Hematopoietic multipotent progenitor cell (in vitro differentiated cells): ENCODE results near the gene TNFSF15. TPM values are rescaled to one million over a fixed set of nuclear protein-coding genes. Genes with fewer than 3 reads are reported as not detected.

Experiments used
- DNase-seq, 3 donors: peaks; one replicate each; pipeline ENCODE4 v3.0.0-alpha.2; 2011 to 2015; ENCODE audit warnings: low read depth in 2 of 3, low spot score in 2 of 3
- total RNA-seq: library from RNA; depleted of rRNA; stranded (reverse); fragments of >200 nt; gene quantifications from one replicate; pipeline ENCODE4 v1.2.3, GENCODE V29; 2012

TNFSF15 gene
- total RNA-seq, 1 donor = under 0.01 TPM

- DNase-seq = no peak
Measured at GRCh38 chr9:114790521-114790920, 15.3 kb downstream of the TNFSF15 start.

- no peak for DNase-seq
Measured at GRCh38 chr9:114789006-114789405, 16.8 kb downstream of the TNFSF15 start.

DNA sequence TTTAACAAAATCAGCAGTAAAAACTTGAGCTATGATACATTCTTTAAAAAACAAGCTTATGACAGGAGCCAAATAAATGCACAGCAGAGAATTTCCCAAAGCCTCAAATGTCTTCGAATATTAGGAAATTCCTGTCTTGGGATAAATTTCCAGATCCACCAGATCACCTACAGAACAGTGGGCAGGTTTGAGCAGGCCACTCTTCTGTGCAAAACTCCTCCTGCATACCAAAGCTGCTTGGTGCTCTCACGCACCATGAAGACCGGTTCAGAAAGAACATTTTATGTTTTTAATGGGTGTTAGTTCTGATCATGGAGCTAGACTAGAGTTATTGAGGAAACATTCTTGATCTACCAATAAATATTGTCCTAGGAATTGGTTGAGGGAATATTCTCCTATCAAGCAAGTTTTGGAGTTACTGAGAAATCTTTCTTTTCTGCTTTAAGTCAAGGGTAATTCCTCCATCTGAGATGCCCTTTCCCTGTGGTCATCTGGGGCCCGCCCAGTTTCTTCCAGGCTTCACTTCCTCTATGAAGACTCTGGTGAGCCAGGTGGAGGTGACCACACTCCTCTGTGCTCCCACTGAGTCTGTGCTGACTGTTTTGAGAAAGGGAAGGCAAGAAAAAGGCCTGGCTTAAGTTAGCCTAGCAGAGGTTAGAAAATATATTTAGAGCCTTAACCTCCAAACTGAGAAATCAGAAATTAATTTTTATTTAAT is 17.9 kb downstream of the TNFSF15 start:
- no peak for DNase-seq

GRCh38 chr9:114787214-114787613 is 18.6 kb downstream of the TNFSF15 start:
- no peak for DNase-seq

DNA sequence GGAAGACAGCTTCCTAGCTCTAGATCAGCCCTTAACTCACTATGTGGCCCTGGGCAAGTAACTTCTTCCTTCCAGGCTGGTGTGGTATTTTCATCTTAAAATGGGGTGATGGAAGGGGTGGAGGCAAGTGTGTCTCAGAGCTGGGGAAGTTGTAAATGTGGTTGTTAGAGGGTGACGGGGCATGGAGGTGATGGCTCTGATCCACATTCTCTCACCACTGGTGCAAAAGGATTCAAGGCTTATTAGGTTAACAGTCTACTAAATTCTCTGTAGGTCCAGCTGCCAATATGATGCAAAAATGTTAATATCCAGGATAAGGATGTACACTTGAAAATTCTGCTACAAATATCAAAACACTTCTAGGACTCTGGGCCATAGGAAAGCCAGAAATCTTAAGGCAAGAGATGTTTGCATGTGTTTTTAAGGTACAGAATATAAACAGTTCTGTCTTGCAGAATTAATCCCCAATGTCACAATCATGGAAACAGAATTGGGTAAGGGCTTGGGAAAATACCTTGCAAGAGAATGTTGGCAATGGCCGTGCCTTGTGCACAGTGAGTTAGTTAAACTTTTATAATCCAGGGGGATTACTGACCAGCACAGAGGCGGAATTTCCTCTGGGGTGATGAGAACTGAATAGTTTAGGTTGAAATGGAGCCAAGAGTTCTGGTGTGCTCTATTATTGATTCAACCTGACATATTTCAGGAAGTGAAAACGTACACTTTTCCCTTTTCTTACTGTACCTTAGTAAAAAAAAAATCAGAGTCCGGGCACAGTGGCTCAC is 19.8 kb downstream of the TNFSF15 start:
- no peak for DNase-seq

- no peak for DNase-seq
Measured at GRCh38 chr9:114784721-114785279, 21.0 kb downstream of the TNFSF15 start.

DNA sequence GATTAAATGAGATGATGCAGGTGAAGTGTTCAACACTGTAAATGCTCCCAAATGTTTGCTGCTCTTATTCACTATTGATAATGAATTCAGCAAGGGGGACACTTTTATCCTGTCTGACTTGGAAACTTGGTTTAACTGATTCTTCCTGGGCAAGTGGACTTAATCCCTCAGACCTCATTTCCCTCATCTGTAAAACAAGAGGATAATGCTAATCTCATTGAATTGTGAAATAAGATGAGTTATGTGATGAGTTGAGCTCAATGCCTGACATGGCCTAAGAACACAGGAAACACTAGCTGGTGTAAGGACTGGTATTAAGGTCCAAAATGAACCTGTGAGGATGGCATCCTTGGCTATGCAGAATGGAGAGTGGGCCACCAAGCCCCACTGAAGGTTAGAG is 23.3 kb downstream of the TNFSF15 start:
- DNase-seq = no peak

DNA sequence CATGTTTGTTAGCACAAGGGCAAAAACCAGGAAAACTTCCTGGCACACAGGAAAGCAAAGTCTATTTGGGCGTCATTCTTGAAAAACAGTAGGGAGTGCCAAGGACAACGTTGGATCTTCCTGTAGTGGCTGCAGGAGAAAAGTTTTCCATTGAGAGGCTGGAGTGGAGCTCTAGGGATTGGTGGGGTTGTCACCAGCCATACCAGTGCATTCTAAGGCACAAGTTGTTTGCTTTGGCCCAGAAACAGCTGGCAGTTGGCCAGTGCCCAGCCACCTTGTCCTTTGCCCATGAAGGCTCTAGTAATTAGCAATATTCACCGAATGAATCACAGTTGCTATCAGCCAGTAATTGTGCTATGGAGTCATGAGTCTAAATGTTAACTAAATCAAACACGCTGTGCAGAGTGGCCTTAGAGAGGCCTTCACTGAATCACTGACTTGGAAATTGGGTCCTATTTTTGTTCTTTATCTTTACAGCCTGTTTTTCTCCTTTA is 26.4 kb downstream of the TNFSF15 start:
- no peak for DNase-seq

DNA sequence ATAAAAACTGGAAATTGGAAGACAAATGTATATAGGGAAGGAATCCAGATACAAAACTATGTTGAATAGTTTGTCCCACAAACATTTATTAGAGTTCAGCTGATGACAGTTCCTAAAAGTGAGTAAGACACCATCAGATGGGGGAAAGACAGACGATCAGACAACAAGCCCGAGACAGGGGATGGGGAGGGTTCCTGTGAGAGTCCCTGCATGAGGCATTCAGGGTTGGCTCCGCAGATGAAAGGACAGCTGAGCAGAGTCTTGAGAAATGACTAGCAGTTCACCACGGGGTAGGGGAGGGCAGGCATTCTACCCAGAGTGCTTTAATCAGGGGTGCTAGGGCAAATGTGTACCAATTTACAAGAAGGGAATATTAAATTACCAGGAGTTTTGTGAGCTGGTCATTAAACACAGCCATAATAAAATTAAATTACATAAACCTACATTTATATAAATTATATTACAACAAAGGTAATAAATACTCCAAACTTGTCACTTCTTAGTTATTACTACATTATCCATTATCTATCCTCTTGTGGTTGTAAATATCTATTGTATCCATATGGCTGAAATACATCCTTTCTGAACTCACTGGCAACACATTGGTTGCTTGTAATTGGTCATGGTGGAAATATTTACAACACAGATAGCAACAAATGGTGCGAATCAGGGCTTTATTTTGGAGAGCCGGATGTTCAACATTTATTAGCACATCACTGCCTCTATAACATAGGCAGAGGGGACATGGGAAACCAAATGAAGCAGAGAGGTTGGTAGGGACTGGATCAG is 27.8 kb downstream of the TNFSF15 start:
- DNase-seq = no peak

DNA sequence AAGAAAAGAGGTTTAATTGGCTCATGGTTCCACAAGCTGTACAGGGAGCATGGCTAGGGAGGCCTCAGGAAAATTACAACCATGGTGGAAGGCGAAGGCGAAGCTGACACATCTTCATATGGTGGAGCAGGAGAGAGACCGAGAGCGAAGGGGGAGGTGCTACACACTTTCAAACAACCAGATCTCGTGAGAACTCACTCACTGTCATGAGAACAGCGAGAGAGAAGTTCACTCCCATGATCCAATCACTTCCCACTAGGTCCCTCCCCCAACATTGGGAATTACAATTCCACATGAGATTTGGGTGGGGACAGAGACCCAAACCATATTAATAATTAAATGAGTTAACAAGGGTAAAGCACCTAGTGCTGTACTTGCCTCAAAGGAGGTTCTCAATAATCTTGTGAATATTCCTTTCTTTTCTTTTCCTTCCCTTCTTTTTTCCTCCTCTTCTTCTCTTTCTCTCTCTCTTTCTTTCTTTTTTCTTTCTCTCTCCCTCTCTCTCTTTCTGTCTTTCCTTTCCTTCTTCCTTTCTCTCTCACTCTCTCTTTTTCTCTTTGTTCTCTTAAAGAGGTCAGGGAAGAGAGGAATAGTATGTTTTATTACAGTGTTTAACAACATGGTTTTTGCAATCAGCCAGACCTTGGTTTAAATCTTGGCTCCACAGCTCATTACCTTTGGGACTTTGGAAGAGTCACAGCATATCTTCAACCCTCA is 29.0 kb downstream of the TNFSF15 start:
- no peak for DNase-seq

DNA sequence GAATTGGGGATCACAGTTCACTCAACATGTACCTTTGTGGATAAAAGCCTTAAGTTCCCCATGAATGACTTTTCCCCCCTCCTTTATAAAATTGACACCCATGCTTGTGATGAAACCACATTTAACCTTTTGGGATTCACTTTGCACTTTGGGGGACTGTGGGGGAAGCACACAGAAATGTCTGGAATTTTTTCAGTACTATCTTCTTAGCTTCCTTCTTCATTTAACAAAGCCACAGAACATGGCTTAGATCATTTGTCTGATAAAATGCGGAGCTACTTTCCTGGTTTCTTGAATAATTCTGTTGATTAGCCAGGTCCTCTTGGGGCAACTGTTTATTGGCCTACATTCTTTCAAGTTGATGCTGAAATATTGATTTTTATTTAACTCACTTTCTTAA is 29.9 kb downstream of the TNFSF15 start:
- no peak for DNase-seq

DNA sequence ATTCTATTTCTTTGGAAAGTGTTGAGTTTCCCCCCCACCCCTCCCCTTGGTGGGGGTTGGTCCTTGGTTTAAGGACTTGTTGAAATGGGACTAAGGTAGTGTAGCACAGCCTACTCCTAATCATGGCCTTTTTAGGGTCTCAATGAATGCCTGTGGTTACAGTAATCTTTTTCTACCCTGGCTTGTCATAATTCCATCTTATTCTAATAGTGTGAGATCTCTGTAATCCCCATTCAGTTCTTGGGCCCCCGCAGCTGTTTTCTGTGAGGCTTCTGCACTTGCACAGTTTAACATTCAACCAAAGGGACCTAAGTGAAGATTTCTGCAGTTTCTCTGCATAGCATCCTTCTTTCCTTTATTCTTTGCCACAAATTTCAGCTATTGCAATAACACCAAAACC is 30.7 kb downstream of the TNFSF15 start:
- DNase-seq = no peak

DNA sequence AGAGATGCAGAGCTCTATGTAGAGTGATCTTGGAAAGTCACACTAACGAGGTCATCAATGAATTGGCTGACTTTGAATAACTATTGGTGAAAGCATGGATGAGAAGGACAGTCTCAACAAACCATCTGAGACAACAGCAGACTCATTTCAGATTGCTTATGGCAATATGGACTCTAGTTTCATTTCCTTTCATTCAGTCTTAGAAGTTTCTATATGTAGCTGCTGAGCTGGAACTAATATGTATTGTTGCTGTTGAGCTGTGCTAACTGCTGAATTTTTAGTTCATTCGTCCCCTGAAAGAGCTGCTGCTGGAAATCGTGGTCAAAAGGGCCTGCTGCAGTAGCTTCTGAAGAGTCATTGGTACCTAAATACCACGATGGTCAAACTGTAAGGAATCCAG is 31.3 kb downstream of the TNFSF15 start:
- DNase-seq = no peak

GRCh38 chr9:114771889-114772288 is 34.0 kb downstream of the TNFSF15 start:
- DNase-seq = no peak

GRCh38 chr9:114770991-114771390 is 34.8 kb downstream of the TNFSF15 start:
- DNase-seq = no peak

DNA sequence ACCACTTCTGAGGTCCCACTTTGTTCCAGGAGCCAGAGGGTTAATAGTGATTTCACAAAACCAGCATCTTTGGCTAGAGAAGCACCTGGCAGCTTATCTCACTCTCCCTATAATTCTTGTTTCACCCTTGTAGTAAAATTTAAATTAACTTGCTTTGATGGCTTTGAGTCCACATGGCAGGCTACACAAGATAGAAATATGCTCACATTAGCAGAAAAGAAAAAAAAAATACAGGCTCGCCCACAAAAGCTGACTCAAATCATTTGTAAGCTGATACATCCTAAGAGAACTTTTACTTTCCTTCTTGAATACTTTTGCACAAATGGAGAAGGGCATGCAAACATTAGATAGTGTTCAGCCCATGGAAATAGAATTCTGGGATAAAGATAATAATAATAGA is 36.2 kb downstream of the TNFSF15 start:
- no peak for DNase-seq

DNA sequence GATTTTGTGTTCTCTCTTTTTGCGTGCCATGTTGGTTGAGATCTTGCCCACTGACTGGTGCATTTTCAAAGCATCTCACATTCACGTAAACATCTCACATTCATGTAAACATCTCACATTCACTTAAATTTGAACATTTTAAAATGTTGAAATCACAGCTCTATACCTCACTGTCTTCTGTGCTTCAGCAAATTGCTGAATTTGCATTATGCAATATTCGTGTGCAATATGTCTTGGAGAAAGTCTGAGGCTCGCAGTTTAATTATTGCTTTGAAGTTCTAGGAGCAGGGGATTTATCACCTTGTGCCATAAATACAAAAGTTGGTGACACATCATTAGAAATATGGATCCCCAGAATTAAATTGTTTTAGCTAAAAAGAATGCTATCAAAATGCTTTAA is 42.6 kb downstream of the TNFSF15 start:
- no peak for DNase-seq

DNA sequence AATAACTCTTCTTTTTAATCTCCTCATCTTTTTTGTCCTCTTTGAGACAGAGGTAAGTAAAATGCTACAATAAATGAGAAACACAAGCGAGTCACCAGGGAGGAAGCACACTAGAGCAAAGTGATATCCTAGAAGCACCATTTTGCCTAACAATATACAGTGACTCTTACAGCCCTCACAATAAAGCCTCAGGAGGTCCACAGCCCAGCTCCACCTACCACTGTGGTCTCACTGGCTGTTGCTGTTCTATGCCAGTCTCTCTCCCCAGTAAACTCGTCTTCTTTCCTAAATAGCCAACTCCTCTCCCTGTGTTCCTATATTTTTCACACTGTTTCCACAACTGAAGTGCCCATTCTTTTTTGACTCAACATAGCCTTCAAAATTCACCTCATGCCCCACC is 44.3 kb downstream of the TNFSF15 start:
- DNase-seq = no peak

GRCh38 chr9:114759512-114760341 is 46.1 kb downstream of the TNFSF15 start:
- DNase-seq = no peak
